IMR-90 (cell line): ENCODE results near the gene EBF3. TPM values are rescaled to one million over a fixed set of nuclear protein-coding genes. Genes with fewer than 3 reads are reported as not detected.

Experiments
- ATAC-seq: fragments of 200-7000 bp; cut with Tn5 transposase; 2 replicates; pipeline ENCODE4 v1.9.1; 2020; ENCODE audit warnings: low read depth, mild to moderate bottlenecking, moderate library complexity
- BruUV-seq: library from RNA; stranded (reverse); fragments of 400-500 nt; replicated peaks from 2 replicates; lab custom pipeline; 2021; lab: Mats Ljungman, UMichigan
- CTCF ChIA-PET: fragments of 300-600 bp; formaldehyde crosslinking; extraction: SDS; loops from one replicate; lab custom pipeline; 2021; ENCODE audit warnings: antibody characterized with exemption; lab: Yijun Ruan, JAX
- POLR2A ChIA-PET: fragments of 300-600 bp; sonication (Branson Sonifier 250); formaldehyde crosslinking; loops from one replicate; lab custom pipeline; 2022; ENCODE audit warnings: antibody characterized with exemption; ENCODE audit not compliant: unreplicated experiment; lab: Charles Lee
- DNase-seq: peaks from one replicate; pipeline ENCODE4 v3.0.0; 2013
- H2AFZ ChIP-seq: replicated peaks from 2 replicates; pipeline ENCODE3; 2013; ENCODE audit warnings: low read length, mild to moderate bottlenecking; ENCODE audit not compliant: poor library complexity
- H2AK5ac ChIP-seq: 2 replicates; pipeline ENCODE4 v1.6.1; 2013; ENCODE audit warnings: low read depth, low read length, inconsistent platforms
- H2AK9ac ChIP-seq: replicated peaks from 2 replicates; pipeline ENCODE3; 2013; ENCODE audit warnings: mild to moderate bottlenecking, low read depth, low read length, moderate library complexity; ENCODE audit not compliant: poor library complexity
- H2BK120ac ChIP-seq: 2 replicates; pipeline ENCODE4 v1.6.1; 2013; ENCODE audit warnings: low read depth, low read length, inconsistent platforms
- H2BK15ac ChIP-seq: 3 replicates; pipeline ENCODE4 v1.6.1; 2013; ENCODE audit warnings: low read depth, low read length, inconsistent platforms
- H2BK20ac ChIP-seq: 2 replicates; pipeline ENCODE4 v1.6.1; 2013; ENCODE audit warnings: low read depth, mild to moderate bottlenecking, inconsistent platforms, low read length, moderate library complexity
- H2BK5ac ChIP-seq: 2 replicates; pipeline ENCODE4 v1.6.1; 2013; ENCODE audit warnings: mild to moderate bottlenecking, low read depth, low read length, inconsistent platforms; ENCODE audit not compliant: poor library complexity, severe bottlenecking
- H3K14ac ChIP-seq: replicated peaks from 2 replicates; pipeline ENCODE4 v1.6.1; 2013; ENCODE audit warnings: low read depth, low read length, inconsistent platforms
- H3K18ac ChIP-seq: 2 replicates; pipeline ENCODE4 v1.6.1; 2013; ENCODE audit warnings: low read depth, low read length, control low read depth
- H3K23ac ChIP-seq: 2 replicates; pipeline ENCODE4 v1.6.1; 2013; ENCODE audit warnings: low read depth, low read length, inconsistent platforms
- H3K27ac ChIP-seq: 2 replicates; pipeline ENCODE4 v1.5.1; 2013; ENCODE audit warnings: mild to moderate bottlenecking, control low read depth, low read length; ENCODE audit not compliant: insufficient read depth
- H3K27me3 ChIP-seq: 2 replicates; pipeline ENCODE4 v1.6.1; 2013; ENCODE audit warnings: low read length; ENCODE audit not compliant: control insufficient read depth, insufficient read depth
- H3K36me3 ChIP-seq: 2 replicates; pipeline ENCODE4 v1.6.1; 2013; ENCODE audit warnings: low read length, mixed read lengths; ENCODE audit not compliant: control insufficient read depth, insufficient read depth
- H3K4ac ChIP-seq: 2 replicates; pipeline ENCODE4 v1.6.1; 2013; ENCODE audit warnings: low read depth, low read length, inconsistent platforms
- H3K4me1 ChIP-seq: 2 replicates; pipeline ENCODE4 v1.6.1; 2013; ENCODE audit warnings: low read length, mixed read lengths; ENCODE audit not compliant: control insufficient read depth, insufficient read depth
- H3K4me2 ChIP-seq: 2 replicates; pipeline ENCODE4 v1.6.1; 2013; ENCODE audit warnings: low read depth, mild to moderate bottlenecking, control low read depth, low read length, moderate library complexity
- H3K4me3 ChIP-seq: 2 replicates; pipeline ENCODE4 v1.5.1; 2013; ENCODE audit warnings: low read depth, mild to moderate bottlenecking, control low read depth, low read length, moderate library complexity; ENCODE audit not compliant: insufficient read depth
- H3K56ac ChIP-seq: 2 replicates; pipeline ENCODE4 v1.6.1; 2013; ENCODE audit warnings: low read length, inconsistent platforms; ENCODE audit not compliant: insufficient read depth; ENCODE audit errors: extremely low read depth
- H3K79me1 ChIP-seq, 2 experiments: 2 replicates each; pipeline ENCODE4 v1.6.1; 2013; ENCODE audit warnings: low read length in 2 of 2, inconsistent platforms in 1 of 2, low read depth in 1 of 2
- H3K9ac ChIP-seq: 2 replicates; pipeline ENCODE4 v1.6.1; 2013; ENCODE audit warnings: low read depth, low read length, control low read depth
- H3K9me1 ChIP-seq: 2 replicates; pipeline ENCODE4 v1.6.1; 2013; ENCODE audit warnings: low read length, inconsistent platforms; ENCODE audit not compliant: insufficient read depth
- H3K9me3 ChIP-seq: 2 replicates; pipeline ENCODE4 v1.6.1; 2013; ENCODE audit warnings: low read length; ENCODE audit not compliant: control insufficient read depth, insufficient read depth
- H4K20me1 ChIP-seq: 2 replicates; pipeline ENCODE4 v1.6.1; 2013; ENCODE audit warnings: low read length, inconsistent platforms; ENCODE audit not compliant: insufficient read depth
- H4K5ac ChIP-seq: 2 replicates; pipeline ENCODE4 v1.6.1; 2013; ENCODE audit warnings: mild to moderate bottlenecking, low read depth, low read length, control low read depth
- H4K8ac ChIP-seq, 2 experiments: 2 replicates each; pipeline ENCODE4 v1.6.1; 2013; ENCODE audit warnings: low read depth in 2 of 2, low read length in 2 of 2, control low read depth in 1 of 2, inconsistent platforms in 1 of 2
- H4K91ac ChIP-seq: 2 replicates; pipeline ENCODE4 v1.6.1; 2013; ENCODE audit warnings: low read depth, low read length, inconsistent platforms; ENCODE audit not compliant: insufficient read depth
- BHLHE40 ChIP-seq: fragments of 150-350 bp; IDR thresholded peaks from 2 replicates; pipeline ENCODE4 v1.6.1; 2016; ENCODE audit warnings: mild to moderate bottlenecking, low read depth, low read length
- CEBPB ChIP-seq: IDR thresholded peaks from 2 replicates; pipeline ENCODE4 v1.6.1; 2012; ENCODE audit warnings: low read depth, low read length, improper control_type of control experiment
- CHD1 ChIP-seq: IDR thresholded peaks from 2 replicates; pipeline ENCODE4 v1.6.1; 2012; ENCODE audit warnings: low read depth, low read length, improper control_type of control experiment
- FOS ChIP-seq: fragments of 150-350 bp; IDR thresholded peaks from 2 replicates; pipeline ENCODE4 v1.6.1; 2016; ENCODE audit warnings: low read depth, low read length
- MAFK ChIP-seq: IDR thresholded peaks from 2 replicates; pipeline ENCODE4 v1.6.1; 2012; ENCODE audit warnings: low read depth, low read length, improper control_type of control experiment
- MAZ ChIP-seq: IDR thresholded peaks from 2 replicates; pipeline ENCODE4 v1.6.1; 2012; ENCODE audit warnings: low read depth, mild to moderate bottlenecking, low read length, improper control_type of control experiment, moderate library complexity, borderline replicate concordance
- MXI1 ChIP-seq: IDR thresholded peaks from 2 replicates; pipeline ENCODE4 v1.6.1; 2012; ENCODE audit warnings: low read depth, mild to moderate bottlenecking, low read length, moderate library complexity, borderline replicate concordance
- NFE2L2 ChIP-seq: fragments of 150-350 bp; IDR thresholded peaks from 2 replicates; pipeline ENCODE4 v1.6.1; 2016; ENCODE audit warnings: low read depth, mild to moderate bottlenecking, low read length
- POLR2A ChIP-seq: IDR thresholded peaks from 2 replicates; pipeline ENCODE4 v1.6.1; 2012; ENCODE audit warnings: mild to moderate bottlenecking, low read depth, low read length
- RAD21 ChIP-seq: IDR thresholded peaks from 2 replicates; pipeline ENCODE4 v1.6.1; 2012; ENCODE audit warnings: low read length, improper control_type of control experiment
- RCOR1 ChIP-seq: IDR thresholded peaks from 2 replicates; pipeline ENCODE4 v1.6.1; 2012; ENCODE audit warnings: mild to moderate bottlenecking, low read length, improper control_type of control experiment; ENCODE audit not compliant: insufficient replicate concordance
- RFX5 ChIP-seq: IDR thresholded peaks from 2 replicates; pipeline ENCODE4 v1.8.0; 2012; ENCODE audit warnings: low read depth, mild to moderate bottlenecking, low read length, moderate library complexity
- SMC3 ChIP-seq: fragments of 150-350 bp; IDR thresholded peaks from 2 replicates; pipeline ENCODE4 v1.6.1; 2016; ENCODE audit warnings: low read depth, mild to moderate bottlenecking, antibody characterized with exemption, low read length, moderate library complexity
- whole genome bisulfite sequencing, 2 experiments: methylation state at CpG; one replicate each; pipeline versions ENCODE4 v1.1.5 to v1.1.7; 2013; ENCODE audit warnings: missing lambda C conversion rate in 2 of 2; ENCODE audit not compliant: insufficient read length in 1 of 2; ENCODE audit errors: extremely low coverage in 2 of 2; 5-methylcytosine and 5-hydroxymethylcytosine counted together
- dilution Hi-C: fragments of 300-500 bp; cut with HindIII; formaldehyde crosslinking; loops from one replicate; pipeline ENCODE4 v1.14.3; 2018; ENCODE audit warnings: low sequenced_read_pairs; ENCODE audit not compliant: unreplicated experiment
- in situ Hi-C: fragments of 300-500 bp; cut with MboI; formaldehyde crosslinking; loops from 3 replicates; pipeline ENCODE4 v1.14.3; 2019; ENCODE audit warnings: low sequenced_read_pairs, inconsistent platforms, mixed read lengths
- intact Hi-C: fragments of 100-400 bp; cut with micrococcal nuclease; formaldehyde crosslinking; loops from 2 replicates; pipeline ENCODE4 v1.10.0; 2022
- polyA plus RNA-seq, 3 experiments: library from polyadenylated mRNA; depleted of rRNA; stranded (reverse); fragments of >200 nt; gene quantifications; 2 replicates each; pipeline ENCODE4 v1.2.3, GENCODE V29; 2012; ENCODE audit warnings: low replicate concordance in 1 of 3
- total RNA-seq: library from RNA; depleted of rRNA; stranded (reverse); fragments of >200 nt; gene quantifications from 2 replicates; pipeline ENCODE4 v1.2.3, GENCODE V29; 2012
- TF ChIP-seq, protein P1 (sequence below): fragments of 150-350 bp; IDR thresholded peaks from 2 replicates; pipeline ENCODE4 v1.6.1; 2017; ENCODE audit warnings: mild to moderate bottlenecking, antibody characterized with exemption, low read length, low read depth
- TF ChIP-seq, protein P2 (sequence below): fragments of 150-350 bp; IDR thresholded peaks from 2 replicates; pipeline ENCODE4 v1.6.1; 2016; ENCODE audit warnings: low read depth, mild to moderate bottlenecking, low read length, moderate library complexity, borderline replicate concordance
- TF ChIP-seq, protein P3 (sequence below): conservative IDR thresholded peaks from 2 replicates; pipeline ENCODE4 v1.5.1; 2012; ENCODE audit warnings: mild to moderate bottlenecking, low read depth, low read length, improper control_type of control experiment

The EBF3 gene
- total and polyA plus RNA-seq, 2 of the 4 experiments (the other 2 are of a cell fraction), result 0.36 to 0.70 TPM

DNA sequence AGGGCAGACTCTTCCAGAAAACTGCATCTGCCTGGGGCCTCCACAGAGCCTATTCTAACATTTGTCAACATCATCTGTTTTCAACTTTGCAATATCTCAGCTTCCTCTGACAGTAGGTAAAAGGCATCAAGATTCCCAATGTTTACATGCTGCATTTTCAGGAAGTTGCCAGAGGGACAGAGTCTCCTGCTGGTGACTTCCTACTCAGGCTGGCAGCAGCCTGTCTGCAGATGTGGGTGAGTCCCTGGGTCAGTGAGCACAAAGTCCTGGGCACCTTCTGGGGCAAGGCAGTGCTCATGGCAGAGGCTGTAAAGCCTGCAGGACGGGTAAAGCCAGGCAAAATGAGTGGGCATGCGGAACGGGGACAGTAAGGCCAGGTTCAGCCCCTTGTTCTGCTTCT, 69.4 kb downstream of the EBF3 start:
- TF ChIP-seq RAD21 (no peak), RCOR1 (no peak), CHD1 (no peak), MAZ (no peak), BHLHE40 (no peak), CEBPB (no peak), FOS (no peak), SMC3 (no peak), MXI1 (no peak), MAFK (no peak), NFE2L2 (no peak), POLR2A (no peak), RFX5 (no peak)
- TF ChIP-seq, protein P1, sequence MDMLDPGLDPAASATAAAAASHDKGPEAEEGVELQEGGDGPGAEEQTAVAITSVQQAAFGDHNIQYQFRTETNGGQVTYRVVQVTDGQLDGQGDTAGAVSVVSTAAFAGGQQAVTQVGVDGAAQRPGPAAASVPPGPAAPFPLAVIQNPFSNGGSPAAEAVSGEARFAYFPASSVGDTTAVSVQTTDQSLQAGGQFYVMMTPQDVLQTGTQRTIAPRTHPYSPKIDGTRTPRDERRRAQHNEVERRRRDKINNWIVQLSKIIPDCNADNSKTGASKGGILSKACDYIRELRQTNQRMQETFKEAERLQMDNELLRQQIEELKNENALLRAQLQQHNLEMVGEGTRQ, result no peak
- TF ChIP-seq, protein P2, sequence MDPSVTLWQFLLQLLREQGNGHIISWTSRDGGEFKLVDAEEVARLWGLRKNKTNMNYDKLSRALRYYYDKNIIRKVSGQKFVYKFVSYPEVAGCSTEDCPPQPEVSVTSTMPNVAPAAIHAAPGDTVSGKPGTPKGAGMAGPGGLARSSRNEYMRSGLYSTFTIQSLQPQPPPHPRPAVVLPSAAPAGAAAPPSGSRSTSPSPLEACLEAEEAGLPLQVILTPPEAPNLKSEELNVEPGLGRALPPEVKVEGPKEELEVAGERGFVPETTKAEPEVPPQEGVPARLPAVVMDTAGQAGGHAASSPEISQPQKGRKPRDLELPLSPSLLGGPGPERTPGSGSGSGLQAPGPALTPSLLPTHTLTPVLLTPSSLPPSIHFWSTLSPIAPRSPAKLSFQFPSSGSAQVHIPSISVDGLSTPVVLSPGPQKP, result no peak
- TF ChIP-seq, protein P3, sequence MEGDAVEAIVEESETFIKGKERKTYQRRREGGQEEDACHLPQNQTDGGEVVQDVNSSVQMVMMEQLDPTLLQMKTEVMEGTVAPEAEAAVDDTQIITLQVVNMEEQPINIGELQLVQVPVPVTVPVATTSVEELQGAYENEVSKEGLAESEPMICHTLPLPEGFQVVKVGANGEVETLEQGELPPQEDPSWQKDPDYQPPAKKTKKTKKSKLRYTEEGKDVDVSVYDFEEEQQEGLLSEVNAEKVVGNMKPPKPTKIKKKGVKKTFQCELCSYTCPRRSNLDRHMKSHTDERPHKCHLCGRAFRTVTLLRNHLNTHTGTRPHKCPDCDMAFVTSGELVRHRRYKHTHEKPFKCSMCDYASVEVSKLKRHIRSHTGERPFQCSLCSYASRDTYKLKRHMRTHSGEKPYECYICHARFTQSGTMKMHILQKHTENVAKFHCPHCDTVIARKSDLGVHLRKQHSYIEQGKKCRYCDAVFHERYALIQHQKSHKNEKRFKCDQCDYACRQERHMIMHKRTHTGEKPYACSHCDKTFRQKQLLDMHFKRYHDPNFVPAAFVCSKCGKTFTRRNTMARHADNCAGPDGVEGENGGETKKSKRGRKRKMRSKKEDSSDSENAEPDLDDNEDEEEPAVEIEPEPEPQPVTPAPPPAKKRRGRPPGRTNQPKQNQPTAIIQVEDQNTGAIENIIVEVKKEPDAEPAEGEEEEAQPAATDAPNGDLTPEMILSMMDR, result no peak
- DNase-seq, result no peak
- dilution Hi-C loops (no loop called here), in situ Hi-C loops (no loop called here), intact Hi-C loops (no loop called here)
- POLR2A ChIA-PET, result no interaction called here
- CTCF ChIA-PET, result no interaction called here
- Histone ChIP-seq H3K9me3 (peaks cover 2% of the 10 kb centered on the region; the same call in 1 of the 2 replicates), H3K4me3 (no peak overlapping the region), H2BK20ac (no peak overlapping the region), H3K4ac (no peak overlapping the region), H2AFZ (no peak overlapping the region), H4K8ac (no peak overlapping the region), H3K56ac (no peak overlapping the region), H3K79me1 (no peaks in the 10 kb centered on the region), H3K27ac (no peak overlapping the region), H4K20me1 (no peaks in the 10 kb centered on the region; the same call in 1 of the 2 replicates), H3K36me3 (no peaks in the 10 kb centered on the region), H3K23ac (no peak overlapping the region), H3K18ac (no peak overlapping the region), H2BK15ac (no peak overlapping the region), H4K5ac (no peak overlapping the region), H3K14ac (no peak overlapping the region), H2AK9ac (no peak overlapping the region), H3K4me1 (no peaks in the 10 kb centered on the region; the same call in 1 of the 2 replicates), H3K4me2 (no peak overlapping the region), H3K9ac (no peak overlapping the region), H4K91ac (no peak overlapping the region), H3K9me1 (no peaks in the 10 kb centered on the region), H2BK120ac (no peak overlapping the region), H3K27me3 (no peaks in the 10 kb centered on the region; the same call in 1 of the 2 replicates), H2BK5ac (no peak overlapping the region), H2AK5ac (no peak overlapping the region)
- no peak for ATAC-seq
- no TSS peak for BruUV-seq
- WGBS, 2 experiments, result no CpG with 5 or more reads among the region's 3 CpGs
